Glomerular visceral epithelial cell (primary cell): Measurements from ENCODE around the gene C5orf15.
"Not testable (repeated sequence)": the region's sequence is repeated elsewhere in the genome, so short reads cannot be mapped to it uniquely, and the experiment has no call there.

Experiments
- DNase-seq: peaks from one replicate; pipeline ENCODE4 v3.0.0-alpha.2; 2016; ENCODE audit errors: extremely low spot score

Gene C5orf15

GRCh38 chr5:133962801-133963476, 5.5 kb downstream of the C5orf15 start:
- DNase-seq, result peak; percentile 62

DNA sequence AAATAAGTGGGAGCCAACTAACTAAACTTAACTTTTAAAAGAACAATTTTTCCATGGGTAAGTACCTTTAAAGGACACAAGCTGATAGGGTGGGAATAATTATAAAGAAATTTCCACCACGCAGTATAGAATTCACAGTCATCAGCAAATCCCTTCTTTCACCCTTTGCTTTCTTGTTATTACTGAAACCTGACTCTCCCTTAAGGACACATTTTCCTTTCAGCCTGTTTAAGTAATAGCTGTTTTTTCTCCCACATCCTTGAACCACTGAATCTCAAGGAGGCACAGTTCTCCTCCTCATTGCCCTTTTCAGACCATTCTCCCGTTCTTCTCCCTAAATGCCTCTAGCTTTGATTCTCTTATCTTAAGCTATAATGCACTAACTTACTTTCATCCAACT, 6.3 kb downstream of the C5orf15 start:
- DNase-seq, result no peak

DNA sequence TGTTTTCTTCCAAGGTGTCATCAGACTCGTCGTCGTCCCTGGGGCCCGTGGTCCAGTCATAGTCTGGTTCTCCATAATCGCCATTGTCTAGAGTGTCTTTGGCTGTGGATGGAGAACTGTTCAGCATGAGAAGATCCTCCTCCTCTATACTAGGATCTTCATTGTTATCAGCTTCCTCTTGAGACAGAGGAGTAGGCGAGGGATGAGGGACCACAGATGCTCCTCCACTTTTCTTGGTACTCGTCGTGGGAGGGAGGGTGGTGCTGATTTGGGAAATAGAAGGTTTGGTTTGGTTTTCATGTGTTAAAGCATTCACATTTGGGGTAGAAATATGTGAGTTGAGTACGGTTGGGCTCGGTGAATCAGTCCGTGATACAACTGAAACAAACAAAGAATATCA, 8.8 kb downstream of the C5orf15 start:
- no peak for DNase-seq

- no peak for DNase-seq
These were observed 10.8 kb downstream of the C5orf15 start for GRCh38 chr5:133957591-133957990.

GRCh38 chr5:133957080-133957479, 11.3 kb downstream of the C5orf15 start:
- no peak for DNase-seq

- DNase-seq, result not testable (repeated sequence)
These were observed 12.2 kb downstream of the C5orf15 start for GRCh38 chr5:133956196-133956595.

DNA sequence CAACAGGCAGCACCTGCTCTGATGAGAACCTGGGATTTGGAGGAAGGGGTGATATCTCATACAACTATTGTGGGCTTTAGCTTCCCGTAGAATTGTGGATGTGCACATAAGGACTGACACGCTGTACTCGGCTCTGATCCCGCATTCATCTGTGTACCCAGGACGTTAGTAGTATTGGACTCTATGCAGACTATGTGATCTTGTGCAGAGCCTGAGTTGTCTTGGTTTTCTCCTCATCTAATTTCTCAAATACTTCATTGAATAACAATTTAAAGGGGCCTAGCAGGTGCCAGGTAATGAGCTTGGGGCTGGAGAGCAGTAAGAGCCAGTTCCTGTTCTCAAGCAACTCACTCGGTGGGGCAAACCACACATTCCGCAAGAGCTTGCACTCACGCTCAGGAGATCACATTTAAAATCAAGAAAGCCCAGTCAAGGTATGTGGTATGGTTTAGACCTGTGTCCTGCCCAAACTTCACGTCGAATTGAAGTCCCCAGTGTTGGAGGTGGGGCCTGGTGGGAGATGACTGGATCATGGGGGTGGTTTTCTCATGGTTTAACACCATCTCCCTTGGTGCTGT, 14.8 kb downstream of the C5orf15 start:
- DNase-seq, result peak; percentile 82

- DNase-seq, result peak; percentile 83
These were observed 15.5 kb downstream of the C5orf15 start for GRCh38 chr5:133952729-133953567.

GRCh38 chr5:133950821-133951612, 17.4 kb downstream of the C5orf15 start:
- DNase-seq, result no peak

DNA sequence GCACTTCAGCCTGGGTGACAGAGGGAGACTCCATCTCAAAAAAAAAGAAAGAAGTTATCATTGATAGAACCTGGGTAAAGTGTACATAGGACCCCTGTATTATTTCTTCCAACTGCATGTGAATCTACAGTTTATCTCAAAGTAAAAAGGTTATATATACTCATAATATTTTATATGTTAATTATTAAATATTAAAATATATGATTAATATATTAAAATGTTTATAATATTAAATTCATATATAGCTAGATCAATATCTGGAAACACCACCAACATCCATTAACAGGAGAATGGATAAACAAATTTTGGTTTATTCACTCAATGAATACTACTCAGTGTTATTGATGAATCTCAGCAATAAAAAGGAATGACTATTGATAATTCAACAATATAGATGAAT, 19.7 kb downstream of the C5orf15 start:
- no peak for DNase-seq

DNA sequence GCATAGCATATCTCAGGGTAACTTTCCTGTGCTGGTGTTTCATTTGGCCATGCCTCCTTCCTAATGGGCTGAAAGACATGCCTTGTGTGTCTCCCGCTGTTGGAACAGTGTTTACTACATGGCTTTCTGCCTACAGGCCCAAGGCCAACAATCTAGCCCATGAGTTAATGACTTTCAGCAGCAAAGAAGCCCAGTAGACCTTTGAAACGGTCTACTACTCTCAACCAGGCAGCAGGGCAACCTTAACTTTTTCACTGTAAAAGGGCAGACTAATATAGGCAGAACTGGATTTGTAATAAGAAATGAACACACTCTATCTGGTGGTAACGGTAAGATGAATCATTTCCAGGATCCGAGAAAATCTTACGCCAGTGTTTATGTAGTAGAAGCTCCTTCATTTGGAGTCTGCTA, 21.0 kb downstream of the C5orf15 start:
- peak; percentile 43 for DNase-seq

DNA sequence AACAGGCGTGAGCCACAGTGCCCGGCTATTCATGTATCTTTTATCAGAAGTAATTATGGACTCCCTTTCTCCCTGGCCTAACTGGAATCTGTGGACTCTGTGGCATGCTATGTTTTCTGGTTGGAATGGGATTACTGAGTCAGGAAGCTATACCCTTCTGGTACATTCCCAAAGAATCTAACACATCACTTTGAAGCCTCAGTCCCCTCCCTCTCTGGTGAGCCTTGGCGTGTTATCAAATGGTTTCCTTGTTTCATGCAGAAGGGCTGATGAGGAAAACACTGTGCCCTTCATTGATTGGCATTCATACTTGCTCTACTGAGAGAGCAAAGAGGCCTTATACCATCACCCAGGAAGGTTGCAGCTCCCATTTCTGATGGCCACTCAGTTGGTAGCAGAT, 22.9 kb downstream of the C5orf15 start:
- no peak for DNase-seq

DNA sequence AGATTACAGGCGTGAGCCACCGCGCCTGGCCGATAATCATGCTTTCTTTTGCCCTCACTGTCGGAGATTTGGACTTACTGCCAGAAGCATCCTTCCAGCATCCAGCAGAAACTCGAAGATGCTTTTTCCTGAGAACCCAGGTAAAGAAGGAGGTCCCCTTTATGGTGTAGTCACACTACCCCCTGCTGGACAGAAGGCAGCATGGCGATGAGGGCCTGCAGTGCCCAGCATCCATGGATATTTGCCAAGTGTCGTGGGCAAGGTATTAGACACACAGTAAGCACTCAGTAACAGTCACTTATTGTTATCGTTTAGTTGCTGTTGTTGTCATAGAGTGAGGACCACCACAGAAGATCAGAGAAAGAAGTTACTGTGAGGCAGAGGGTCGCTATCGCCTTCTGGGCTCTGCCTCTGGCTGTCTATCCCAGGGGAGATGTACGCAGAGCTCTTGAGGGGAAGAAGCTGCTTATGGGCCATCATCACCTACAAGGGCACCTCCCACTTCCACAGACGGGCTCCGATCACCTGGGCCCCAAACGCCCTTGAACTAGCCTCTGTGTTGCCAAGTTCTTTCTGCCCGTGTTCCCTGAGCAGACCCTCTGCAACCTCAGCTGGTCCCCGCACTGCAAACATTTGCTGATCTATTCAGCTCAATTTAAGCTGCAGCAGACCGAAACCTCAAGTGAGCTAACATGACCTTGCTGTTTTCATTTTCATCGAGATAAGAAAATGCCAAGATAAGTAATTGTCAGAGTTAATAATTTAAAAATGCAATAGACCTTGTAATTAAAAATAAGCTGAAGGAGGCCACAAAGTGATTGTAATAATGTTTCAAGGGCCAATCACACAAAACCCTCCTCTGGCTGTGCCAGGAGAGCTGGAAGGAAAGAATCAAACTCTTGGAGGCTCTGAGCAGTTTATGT, 23.9 kb downstream of the C5orf15 start:
- peak; percentile 75 for DNase-seq

DNA sequence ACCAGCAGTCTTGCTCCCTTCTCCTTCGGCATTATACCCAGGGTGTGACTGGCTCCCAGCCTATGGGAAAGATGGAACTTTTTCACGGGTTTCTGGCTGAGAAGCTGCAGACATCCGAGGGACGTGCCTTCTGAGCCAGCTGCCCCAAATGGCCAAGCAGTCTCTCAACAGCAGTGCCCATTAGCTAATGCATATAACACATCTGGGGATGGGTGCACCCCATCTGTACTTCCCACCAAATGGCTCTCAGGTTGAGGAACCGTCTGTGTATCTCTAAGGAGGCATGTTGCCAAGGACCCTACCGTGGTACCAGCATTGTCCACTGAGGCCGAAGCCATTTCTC, 25.0 kb downstream of the C5orf15 start:
- no peak for DNase-seq

- no peak for DNase-seq
These were observed 25.6 kb downstream of the C5orf15 start for GRCh38 chr5:133942614-133943474.

GRCh38 chr5:133941456-133942196, 26.8 kb downstream of the C5orf15 start:
- no peak for DNase-seq

- DNase-seq, result no peak
These were observed 28.8 kb downstream of the C5orf15 start for GRCh38 chr5:133939668-133940067.

DNA sequence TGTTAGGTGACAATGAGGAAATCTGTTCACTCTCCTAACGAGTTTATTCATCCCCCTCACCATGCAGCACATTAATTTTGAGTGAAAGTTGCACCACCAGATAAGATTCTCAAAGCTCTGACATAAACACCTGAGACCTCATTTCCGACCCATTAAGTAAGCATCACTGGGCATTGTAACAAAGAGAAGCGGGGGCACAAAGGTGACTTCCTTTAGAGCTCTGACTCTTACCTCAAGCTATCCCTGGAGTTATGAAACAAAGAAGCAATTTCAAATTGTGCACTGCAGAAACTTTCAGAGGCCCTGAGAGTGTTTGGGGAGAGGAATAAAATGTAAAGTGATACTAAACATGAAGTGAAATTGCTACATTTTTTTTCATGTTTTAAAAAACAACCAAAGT, 29.5 kb downstream of the C5orf15 start:
- no peak for DNase-seq

- DNase-seq, result no peak
These were observed 30.2 kb downstream of the C5orf15 start for GRCh38 chr5:133938039-133938821.
